ENCODE results near the gene VPS26B. TPM values are rescaled to one million over a fixed set of nuclear protein-coding genes. Genes with fewer than 3 reads are reported as not detected.

The VPS26B gene
- total RNA-seq, 1 experiment from 2014 or later = 69.4 TPM

GRCh38 chr11:134236834-134237556 lies 12.5 kb downstream of the VPS26B start:
- BruUV-seq (replicated peaks) = TSS peak; percentile 54
- no peaks in the 10 kb centered on the region for H3K9me3 ChIP-seq (ENCODE audit: control insufficient read depth, insufficient read depth, low read depth, low read length)
- H3K27me3 ChIP-seq (ENCODE audit: control insufficient read depth, insufficient read depth, low read length) = no peaks in the 10 kb centered on the region
- ATAC-seq (no peak), DNase-seq (ENCODE audit: low read depth, low spot score) (no peak)
- in situ Hi-C loops (cut with HindIII; ENCODE audit: low pct_unique_long_range_greater_than_20kb, low sequenced_read_pairs) = no loop called here
- no peak for TF ChIP-seq SIN3A (IDR thresholded peaks at IDR 0.05; ENCODE audit: borderline replicate concordance, insufficient read depth, low read depth, low read length)
- no peak for TF ChIP-seq CTCF (IDR thresholded peaks at IDR 0.05)
- TF ChIP-seq TCF7L2 (IDR thresholded peaks at IDR 0.05; ENCODE audit: low read depth, low read length) = no peak
- no peak for TF ChIP-seq POLR2AphosphoS5 (IDR thresholded peaks at IDR 0.05; ENCODE audit: low read depth, low read length)
- no peak for TF ChIP-seq REST (IDR thresholded peaks at IDR 0.05; ENCODE audit: insufficient read depth in 1 of 2, low read depth in 2 of 2, low read length in 1 of 2)
- H3K27ac ChIP-seq (ENCODE audit: low read length) = no peak overlapping the region
- peaks cover 8% of the 10 kb centered on the region; the same call in 1 of the 2 replicates for H3K36me3 ChIP-seq (ENCODE audit: control insufficient read depth, insufficient read depth, low read length)
- ChIA-PET POLR2A (no interaction called here), CTCF (no interaction called here)
- intact Hi-C loops (cut with micrococcal nuclease; ENCODE audit: unreplicated experiment) = no loop called here
- no peaks in the 10 kb centered on the region for H3K4me1 ChIP-seq (ENCODE audit: control insufficient read depth, insufficient read depth, low read length)
- no peak overlapping the region for H3K4me3 ChIP-seq (ENCODE audit: low read depth in 2 of 2, low read length in 2 of 2)

GRCh38 chr11:134237557-134237922 lies 13.1 kb downstream of the VPS26B start:
- ATAC-seq (no peak), DNase-seq (ENCODE audit: low read depth, low spot score) (no peak)
- ChIA-PET POLR2A (no interaction called here), CTCF (no interaction called here)
- H3K9me3 ChIP-seq (ENCODE audit: control insufficient read depth, insufficient read depth, low read depth, low read length) = no peaks in the 10 kb centered on the region
- H3K4me3 ChIP-seq (ENCODE audit: low read depth in 2 of 2, low read length in 2 of 2) = no peak overlapping the region
- no peaks in the 10 kb centered on the region for H3K4me1 ChIP-seq (ENCODE audit: control insufficient read depth, insufficient read depth, low read length)
- BruUV-seq (replicated peaks) = no TSS peak
- TF ChIP-seq CTCF (IDR thresholded peaks at IDR 0.05) = no peak
- TF ChIP-seq SIN3A (IDR thresholded peaks at IDR 0.05; ENCODE audit: borderline replicate concordance, insufficient read depth, low read depth, low read length) = no peak
- no peak for TF ChIP-seq REST (IDR thresholded peaks at IDR 0.05; ENCODE audit: insufficient read depth in 1 of 2, low read depth in 2 of 2, low read length in 1 of 2)
- TF ChIP-seq POLR2AphosphoS5 (IDR thresholded peaks at IDR 0.05; ENCODE audit: low read depth, low read length) = no peak
- no peak for TF ChIP-seq TCF7L2 (IDR thresholded peaks at IDR 0.05; ENCODE audit: low read depth, low read length)
- peaks cover 8% of the 10 kb centered on the region; the same call in 1 of the 2 replicates for H3K36me3 ChIP-seq (ENCODE audit: control insufficient read depth, insufficient read depth, low read length)
- in situ Hi-C loops (cut with HindIII; ENCODE audit: low pct_unique_long_range_greater_than_20kb, low sequenced_read_pairs) = no loop called here
- intact Hi-C loops (cut with micrococcal nuclease; ENCODE audit: unreplicated experiment) = no loop called here
- H3K27me3 ChIP-seq (ENCODE audit: control insufficient read depth, insufficient read depth, low read length) = no peaks in the 10 kb centered on the region
- H3K27ac ChIP-seq (ENCODE audit: low read length) = no peak overlapping the region

Data from Panc1 (cell line).